GM19328 (cell line): ENCODE data around the gene SLC6A18.

Source experiments
- ATAC-seq: cut with Tn5 transposase; IDR thresholded peaks from one replicate; pipeline ENCODE4 v1.9.1; 2021; ENCODE audit warnings: mild to moderate bottlenecking, moderate library complexity; ENCODE audit not compliant: unreplicated experiment

SLC6A18 gene

DNA sequence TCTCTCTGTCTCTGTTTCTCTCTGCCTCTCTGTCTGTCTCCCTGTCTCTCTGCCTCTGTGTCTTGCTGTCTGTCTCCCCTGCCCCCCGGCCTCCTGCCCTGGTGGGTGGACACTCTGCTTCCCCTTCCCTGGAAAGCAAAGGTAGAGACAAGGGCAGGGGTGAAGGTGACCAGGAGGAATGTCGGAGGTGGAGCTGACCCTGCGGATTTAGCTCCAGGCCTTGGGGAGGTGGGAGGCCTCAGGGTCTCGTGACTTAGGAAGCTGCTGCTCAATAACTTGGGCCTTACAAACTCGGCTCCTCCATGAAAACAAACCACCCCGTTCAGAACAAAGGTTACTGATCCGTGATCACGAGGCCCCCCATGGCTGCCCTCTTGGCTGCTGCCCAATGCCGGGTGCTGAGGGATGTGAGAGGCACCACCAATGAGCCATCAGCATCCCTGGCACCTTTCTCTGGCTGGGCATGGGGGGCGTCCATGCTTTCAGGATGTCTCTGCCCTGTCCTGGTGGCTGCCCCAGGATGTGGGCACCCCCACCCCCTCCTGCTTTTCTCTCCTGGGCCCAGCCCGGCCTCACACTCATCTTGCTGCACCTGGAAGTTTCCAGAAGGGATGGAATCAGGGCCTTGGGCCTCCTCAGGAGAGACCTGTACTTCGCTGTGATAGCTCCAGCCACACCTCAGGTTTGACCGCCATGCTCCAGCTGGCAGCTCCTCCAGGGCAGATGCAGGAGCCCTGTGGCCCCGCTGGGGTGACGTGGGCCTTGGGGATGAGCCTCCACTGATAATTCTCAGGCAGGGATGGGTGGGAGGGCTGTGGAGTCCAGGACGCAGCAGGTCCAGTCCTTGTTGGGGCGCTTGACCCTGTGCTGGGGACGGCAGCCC lies 38.6 kb upstream of the SLC6A18 start:
- ATAC-seq = no peak

DNA sequence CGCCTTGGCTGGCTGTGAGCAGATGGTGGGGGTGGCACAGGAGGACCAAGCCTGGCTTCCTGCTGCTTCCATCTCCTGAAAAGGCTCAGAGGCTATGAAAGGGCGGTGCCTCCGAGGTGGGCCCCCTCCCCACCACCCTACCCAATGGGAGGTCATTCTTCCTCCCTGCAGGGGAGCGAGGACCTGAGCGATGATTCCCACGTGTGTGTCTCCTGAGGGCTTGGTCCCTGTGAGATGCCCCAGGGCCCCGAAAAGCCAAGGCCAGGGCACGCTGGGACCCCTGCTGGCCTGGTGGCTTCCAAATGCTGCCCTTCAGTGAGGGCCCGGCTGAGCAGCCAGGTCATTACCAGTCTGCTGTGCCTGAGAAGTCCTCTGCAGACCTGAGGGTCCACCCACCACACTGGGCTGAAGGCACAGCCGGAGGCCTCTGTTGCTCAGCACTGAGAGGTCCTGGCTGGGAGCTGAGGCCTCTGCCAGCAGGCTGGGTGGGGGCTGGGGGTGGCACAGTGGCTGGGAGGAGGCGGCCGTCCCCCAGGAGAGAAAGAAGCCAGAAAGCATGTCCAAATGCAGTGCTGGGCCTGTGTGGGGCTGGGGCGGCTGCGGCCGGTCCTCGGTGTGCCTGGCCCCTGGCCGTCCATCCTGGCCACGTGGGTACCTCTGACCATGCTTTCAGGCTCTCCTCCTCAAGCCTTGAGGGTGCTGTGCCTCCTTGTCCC lies 37.8 kb upstream of the SLC6A18 start:
- ATAC-seq = no peak

DNA sequence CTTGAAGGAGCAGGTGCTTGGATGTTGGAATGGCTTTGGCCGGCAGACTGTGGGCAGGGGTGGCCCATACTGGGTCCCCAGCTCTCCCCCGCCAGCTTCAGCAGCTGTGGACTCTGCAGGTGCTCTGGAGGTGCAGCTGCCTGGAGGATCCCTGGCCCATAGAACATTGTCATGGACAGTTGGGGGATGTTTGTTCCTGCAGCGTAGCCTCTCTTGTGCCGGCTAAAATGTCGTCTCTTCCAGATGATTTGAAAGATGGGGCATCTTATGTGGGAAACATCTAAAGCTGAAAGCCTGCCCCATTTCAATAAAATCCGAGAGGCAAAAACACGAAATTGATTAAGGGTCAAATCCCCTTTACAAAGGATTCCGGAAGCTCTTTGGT lies 37.2 kb upstream of the SLC6A18 start:
- ATAC-seq = no peak

DNA sequence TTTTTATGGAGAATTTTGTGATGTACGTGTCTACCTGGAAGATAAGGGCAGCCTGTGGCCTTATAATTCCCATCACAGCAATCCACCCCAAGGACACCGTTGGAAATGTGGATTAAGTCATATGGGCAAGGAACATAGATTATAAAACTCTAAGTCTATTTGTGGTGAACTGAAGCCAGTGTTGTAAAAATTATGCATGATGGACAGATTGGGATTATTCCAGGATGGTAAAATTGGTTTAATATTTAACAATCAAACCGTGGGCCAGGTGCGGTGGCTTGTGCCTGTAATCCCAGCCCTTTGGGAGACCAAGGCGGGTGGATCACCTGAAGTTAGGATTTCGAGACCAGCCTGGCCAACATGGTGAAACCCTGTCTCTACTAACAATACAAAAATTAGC lies 36.7 kb upstream of the SLC6A18 start:
- ATAC-seq = no peak

DNA sequence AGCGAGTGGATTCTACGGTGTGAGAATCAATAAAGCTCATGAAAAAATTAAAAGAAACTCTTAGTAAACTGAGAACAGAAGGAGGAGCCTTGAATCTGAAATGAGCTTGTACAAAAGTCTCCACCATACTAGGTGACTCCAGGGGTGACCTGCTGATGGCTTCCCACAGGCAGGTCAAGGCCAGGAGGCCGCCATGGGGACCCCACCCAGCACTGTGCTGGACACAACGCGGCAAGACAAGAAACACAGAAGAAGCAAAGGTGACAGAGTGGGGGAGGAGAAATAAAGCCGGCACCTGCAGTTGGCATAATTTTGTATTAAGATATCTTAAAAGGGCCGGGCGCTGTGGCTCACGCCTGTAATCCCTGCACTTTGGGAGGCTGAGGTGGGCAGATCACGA lies 35.9 kb upstream of the SLC6A18 start:
- ATAC-seq = no peak

DNA sequence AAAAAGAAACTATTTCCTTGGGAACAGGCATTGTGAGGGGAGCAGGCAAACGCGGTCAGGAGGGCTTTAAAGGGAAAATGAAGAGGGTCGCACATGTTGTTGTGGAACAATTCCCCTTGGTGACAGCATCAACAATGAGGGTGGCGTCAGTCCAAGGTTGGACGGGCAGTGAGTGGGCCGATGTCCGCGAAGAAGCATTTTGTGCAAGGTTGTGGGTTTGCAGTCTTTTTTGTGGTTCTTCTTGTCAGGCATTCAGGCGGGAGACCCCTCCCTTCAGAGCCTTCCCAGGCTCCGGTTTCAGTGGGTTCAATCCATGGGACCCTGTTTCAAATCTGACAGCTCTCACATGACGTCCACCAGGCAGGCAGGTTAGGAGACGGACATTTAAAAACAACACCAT lies 34.9 kb upstream of the SLC6A18 start:
- no peak for ATAC-seq

DNA sequence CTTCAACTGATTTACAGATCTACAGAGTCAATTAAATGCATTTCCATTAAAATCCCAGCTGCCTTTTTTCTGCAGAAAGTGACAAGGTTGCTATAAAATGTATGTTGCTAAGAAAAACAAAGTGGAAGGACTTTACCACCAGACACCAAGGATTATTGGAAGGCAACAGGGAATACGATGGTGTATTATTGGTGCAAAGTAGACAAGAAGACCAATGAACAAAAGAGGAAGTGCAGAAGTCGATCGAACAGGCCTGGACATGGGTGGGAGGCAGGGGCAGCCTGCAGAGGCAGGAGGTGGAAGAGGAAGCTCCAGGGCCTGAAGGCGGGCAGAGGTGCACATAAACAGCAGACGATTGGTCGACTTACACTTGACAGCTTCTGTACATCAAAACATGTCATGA lies 34.3 kb upstream of the SLC6A18 start:
- no peak for ATAC-seq

DNA sequence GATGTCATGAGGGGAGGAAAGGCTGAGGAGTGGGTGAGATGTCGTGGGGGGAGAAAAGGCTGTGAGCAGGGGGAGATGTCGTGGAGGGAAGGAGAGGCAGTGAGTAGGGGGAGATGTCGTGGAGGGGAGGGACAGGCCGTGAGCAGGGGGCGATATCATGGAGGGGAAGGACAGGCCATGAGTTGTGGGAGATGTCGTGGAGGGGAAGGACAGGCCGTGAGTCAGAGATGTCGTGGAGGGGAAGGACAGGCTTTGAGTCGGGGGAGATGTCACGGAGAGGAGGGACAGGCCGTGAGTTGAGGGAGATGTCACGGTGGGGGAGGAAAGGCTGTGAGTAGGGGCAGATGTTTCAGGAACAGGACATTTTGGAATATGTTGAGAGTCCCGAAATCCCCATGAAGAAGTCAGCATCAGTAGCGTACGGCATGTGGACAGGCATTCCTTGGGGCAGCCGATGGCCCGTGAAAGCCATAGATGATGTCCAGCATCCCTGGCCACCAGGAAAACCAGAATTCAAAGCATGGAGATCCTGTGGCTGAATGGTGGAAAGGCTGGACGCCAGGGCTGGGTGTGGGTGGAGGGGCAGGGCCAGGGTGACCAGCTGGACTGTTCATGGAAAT lies 32.1 kb upstream of the SLC6A18 start:
- no peak for ATAC-seq

DNA sequence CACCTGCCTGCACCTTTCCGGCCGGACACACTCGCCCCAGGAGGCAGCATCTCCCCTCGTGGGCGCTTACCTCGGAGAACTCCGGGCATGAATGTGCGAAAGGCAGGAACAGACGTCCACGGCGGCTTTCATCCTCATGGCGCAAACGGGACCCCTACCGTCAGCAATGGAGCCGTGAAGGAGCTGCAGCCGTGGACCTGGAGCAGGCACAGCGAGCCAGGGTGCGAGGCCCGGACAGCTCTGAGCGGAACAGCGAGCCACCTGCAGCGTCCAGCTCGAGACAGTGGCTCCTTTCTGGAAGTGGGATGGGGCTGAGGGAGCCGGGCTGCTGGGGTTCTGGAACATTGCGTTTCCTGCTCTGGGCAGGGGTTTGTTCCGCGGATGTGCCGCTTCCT lies 31.6 kb upstream of the SLC6A18 start:
- ATAC-seq = no peak

DNA sequence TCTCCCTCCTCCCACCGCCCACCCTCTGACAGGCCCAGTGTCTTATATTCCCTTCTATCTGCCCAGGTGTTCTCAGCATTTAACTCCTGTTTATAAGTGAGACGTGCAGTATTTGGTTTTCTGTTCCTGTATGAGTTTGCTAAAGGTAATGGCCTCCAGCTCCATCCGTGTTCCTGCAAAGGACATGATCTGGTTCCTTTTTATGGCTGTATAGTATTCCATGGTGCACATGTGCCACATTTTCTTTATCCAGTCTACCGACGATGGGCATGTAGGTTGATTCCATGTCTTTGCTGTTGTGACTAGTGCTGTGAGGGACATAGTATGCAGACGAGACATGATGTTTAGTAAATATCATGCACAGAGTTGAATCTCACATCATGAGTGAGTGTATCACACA lies 30.8 kb upstream of the SLC6A18 start:
- ATAC-seq = no peak

DNA sequence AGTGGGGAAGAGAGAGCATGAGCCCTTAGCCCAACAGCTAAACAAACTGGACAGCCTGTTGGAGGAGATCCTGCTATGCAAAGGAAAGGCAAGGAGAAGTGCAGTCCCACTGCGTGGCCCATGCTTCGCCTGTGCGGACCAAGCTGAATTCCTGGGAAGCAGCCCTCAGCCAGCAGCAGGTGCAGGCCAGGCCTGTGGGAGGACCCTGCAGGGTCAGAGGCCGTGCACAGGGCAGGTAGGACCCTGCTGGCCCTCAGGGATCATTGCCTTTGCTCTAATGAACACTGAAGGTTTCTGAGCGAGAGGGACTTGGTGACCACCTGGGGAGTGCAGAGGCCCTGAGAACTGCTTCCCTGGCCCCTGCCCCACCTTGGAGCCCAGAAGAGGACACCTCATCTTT lies 29.7 kb upstream of the SLC6A18 start:
- no peak for ATAC-seq

DNA sequence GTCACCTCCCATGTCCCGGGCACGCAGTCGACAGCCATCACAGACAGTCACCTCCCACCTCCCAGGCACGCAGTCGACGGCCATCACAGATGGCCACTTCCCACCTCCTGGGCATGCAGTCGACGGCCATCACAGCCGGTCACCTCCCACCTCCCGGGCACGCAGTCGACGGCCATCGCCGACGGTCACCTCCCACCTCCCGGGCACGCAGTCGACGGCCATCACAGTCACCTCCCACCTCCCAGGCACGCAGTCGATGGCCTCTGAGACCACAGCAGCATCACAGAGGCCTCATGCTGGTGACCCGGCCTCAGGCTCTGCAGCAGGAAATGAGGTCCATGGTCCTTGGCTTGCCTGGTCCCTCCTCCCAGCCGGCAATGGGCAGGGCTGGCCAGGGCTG lies 29.3 kb upstream of the SLC6A18 start:
- no peak for ATAC-seq

DNA sequence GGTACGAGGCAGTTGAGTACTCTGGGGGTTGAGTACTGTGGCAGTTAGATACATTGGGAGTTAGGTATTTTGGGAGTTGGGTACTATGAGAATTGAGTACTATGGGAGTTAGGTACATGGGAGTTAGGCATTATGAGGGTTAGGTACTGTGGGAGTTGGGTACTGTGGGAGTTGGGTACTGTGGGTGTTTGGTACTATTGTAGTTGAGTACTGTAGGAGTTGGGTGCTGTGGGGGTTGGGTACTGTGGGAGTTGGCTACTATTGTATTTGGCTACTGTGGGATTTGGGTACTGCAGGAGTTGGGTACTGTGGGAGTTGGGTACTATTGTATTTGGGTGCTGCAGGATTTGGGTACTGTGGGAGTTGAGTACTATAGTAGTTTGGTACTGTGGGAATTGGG lies 28.6 kb upstream of the SLC6A18 start:
- ATAC-seq = no peak

DNA sequence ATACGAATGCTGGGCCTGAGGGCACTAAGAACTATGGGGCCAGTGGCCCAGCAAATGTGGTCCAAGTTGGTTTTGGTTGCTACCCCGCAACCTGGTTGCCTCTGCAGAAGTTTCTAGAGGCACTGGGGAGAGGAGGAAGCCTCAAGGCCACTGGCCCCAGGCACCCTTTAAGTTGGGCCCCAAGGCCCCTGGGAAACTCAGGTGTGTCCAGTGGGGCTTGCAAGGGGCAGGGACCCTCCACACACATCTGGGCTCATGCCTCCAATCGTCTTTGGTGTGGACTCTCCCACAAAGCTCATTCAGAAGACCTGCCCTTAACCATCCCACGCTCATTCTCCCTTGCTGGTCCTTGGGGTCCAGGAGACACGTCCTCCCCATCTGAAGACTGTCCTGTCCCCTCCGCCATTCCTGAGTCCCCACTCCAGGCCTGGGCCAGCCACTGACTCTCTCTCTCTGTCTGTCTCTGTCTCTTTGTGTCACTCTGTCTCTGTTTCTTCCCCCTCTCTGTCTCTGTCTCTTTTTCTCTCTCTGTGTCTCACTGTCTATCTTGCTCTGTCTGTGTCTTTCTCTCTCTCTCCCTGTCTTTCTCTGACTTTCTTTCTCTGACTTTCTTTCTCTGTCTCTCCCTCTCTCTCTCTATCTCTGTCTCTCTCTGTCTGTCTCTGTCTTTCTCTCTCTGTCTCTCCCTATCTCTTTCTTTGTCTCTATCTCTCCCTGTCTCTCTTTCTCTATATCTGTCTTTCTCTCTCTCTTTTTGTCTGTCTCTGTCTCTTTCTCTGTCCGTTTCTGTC lies 27.1 kb upstream of the SLC6A18 start:
- ATAC-seq = no peak

DNA sequence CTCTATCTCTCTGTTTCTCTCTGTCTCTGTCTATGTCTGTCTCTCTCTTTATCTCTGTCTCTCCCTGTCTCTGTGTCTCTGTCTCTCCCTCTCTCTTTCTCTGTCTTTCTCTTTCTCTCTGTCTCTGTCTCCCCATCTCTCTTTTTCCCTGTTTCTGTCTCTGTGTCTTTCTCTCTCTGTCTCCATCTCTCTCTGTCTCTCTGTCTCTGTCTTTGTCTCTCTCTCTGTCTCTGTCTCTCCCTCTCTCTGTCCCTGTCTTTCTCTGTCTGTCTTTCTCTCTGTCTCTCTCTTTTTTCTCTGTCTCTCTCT lies 25.9 kb upstream of the SLC6A18 start:
- ATAC-seq = no peak

DNA sequence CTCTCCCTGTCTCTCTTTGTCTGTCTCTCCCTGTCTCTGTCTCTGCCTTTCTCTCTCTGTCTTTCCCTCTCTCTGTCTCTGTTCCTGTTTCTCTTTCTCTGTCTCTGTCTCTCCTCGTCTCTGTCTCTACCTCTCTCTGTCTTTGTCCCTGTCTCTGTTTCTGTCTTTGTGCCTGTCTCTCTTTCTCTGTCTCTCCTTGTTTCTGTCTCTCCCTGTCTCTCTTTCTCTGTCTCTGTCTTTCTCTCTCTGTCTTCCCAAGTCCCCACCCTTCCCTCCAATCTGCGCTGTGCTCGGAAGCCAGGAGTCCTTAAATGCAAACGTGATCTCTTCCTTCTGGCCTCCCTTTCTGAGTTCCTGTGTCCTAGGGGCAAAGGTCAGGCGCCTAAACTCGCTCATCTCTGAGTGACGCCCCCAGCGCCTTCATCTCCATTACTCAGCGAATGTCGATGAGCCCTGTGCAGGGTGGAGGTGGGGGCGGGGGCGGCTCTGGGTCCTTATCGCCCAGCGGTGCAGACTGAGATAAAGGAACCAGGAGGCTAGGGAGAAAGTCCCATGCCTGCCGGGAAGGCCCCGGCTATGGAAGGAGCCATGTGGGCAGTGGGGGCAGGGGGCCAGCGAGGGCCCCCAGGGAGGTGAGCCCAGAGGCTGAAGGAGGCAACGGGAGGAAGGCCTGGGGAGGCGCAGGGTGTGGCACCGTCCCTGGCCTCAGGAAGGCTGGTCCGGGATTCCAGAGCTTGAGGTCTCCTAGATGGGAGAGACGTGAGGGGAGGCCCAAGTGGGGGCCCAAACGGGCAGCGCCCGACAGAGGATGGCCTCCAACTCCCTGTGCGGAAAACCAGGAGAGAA lies 25.3 kb upstream of the SLC6A18 start:
- ATAC-seq = no peak

DNA sequence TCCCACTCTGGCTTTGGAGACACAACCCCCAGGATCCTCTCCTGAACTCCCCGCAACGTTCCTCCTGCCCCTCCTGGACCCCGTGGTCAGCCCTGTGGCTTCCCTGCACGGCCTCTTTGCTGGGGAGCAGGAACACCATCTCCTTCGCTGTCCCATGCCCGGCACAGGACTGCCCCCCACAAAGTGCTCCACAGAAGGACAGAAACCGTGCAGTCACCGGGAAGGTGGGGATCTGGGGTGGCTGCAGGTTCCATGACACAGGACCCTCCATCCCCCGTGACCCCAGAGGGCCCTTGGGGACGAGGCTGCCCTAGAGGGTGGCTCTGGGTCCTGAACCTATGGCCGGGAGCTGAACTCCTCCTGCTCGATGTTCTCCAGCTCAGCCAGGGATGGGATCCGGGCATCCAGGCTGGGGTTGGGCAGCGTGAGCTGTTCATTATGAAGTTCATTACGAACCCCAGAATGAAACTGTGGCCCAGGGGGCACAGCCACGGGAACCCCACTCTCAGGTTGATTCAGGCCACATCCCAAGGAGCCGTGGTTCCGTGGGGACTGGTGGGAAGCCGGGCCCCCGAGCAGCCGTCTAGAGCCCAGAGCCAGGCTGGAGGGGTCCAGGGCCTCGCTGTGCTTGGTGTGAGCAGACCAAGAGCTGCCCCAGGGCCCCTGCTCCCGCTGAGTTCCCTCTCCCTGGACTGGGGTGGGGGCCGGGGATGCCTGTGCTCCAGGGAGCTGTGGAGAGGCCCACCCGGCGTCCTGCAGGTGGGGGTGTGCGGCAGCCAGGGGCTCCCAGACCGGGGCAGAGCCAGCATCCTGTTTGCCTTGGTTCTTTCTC lies 24.5 kb upstream of the SLC6A18 start:
- no peak for ATAC-seq

DNA sequence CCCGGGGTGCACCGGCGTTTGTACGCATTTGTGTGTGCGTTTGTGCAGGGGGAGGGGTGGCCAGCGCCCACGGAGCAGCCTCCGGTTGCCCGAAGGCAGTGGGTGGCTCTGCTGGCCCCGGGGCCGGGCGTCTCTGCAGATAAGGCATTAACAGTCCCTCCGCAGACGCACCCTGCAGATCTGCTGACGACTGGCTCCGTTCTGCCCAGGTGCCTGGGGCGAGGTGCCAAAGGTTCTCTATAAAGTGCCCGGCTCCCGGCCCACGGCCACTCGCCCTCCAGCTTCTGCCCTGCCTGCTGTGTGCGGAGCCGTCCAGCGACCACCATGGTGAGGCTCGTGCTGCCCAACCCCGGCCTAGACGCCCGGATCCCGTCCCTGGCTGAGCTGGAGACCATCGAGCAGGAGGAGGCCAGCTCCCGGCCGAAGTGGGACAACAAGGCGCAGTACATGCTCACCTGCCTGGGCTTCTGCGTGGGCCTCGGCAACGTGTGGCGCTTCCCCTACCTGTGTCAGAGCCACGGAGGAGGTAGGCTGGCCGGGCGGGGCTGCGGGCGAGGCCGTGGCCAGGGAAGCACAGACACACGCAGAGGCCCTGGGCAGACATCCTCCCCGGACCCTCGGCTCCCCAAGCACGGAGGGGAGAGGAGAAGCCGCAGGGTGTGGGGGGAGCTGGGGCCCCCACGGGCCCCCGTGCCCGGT lies 23.7 kb upstream of the SLC6A18 start, which contains the start of gene SLC6A19:
Gene SLC6A19, plus strand, starts transcription at position 269 of the 699 bp plus-strand sequence. Its CDS starts 56 bp downstream, at position 325.
- no peak for ATAC-seq
